ENCODE results near the gene ARID3B. TPM values are rescaled to one million over a fixed set of nuclear protein-coding genes. Genes with fewer than 3 reads are reported as not detected.

The ARID3B gene
- polyA plus RNA-seq, 2 of the 4 experiments (the other 2 are of a cell fraction) = 2.3 TPM

- Histone ChIP-seq H3K9me3 (no peaks in the 10 kb centered on the region), H3K4me2 (no peak overlapping the region), H3K4me1 (no peaks in the 10 kb centered on the region), H3K4me3 (no peak overlapping the region), H3K27ac (no peak overlapping the region)
- TF ChIP-seq JUNB (IDR thresholded peaks at IDR 0.05) (no peak), KDM5A (IDR thresholded peaks at IDR 0.05) (no peak), BCL3 (IDR thresholded peaks at IDR 0.05) (no peak), BHLHE40 (IDR thresholded peaks at IDR 0.05; ENCODE audit: low read depth, low read length) (no peak), KDM1A (IDR thresholded peaks at IDR 0.05; ENCODE audit: low read depth) (no peak), NR3C1 (IDR thresholded peaks at IDR 0.05) (no peak)
- WGBS (ENCODE audit: missing lambda C conversion rate) = 89% methylated on average over 10 of the region's 10 CpGs
- POLR2A ChIA-PET = no interaction called here
- CTCF ChIA-PET = interaction anchor here (0.6 to 23.2 kb wide), 5 partner anchors 6 to 235 kb away, joined by 3 to 701 read pairs (median 218); partner anchors contain the start of gene CLK3
- no peak for ATAC-seq
- DNase-seq (ENCODE audit: low read depth in 1 of 2, low spot score in 1 of 2) = no peak
- FAIRE-seq = no peak
Measured at GRCh38 chr15:74626752-74627692, 86.0 kb downstream of the ARID3B start.

- CTCF ChIA-PET = interaction anchor here (12.7 to 23.2 kb wide), 2 partner anchors 7 to 138 kb away, joined by 218 to 701 read pairs; partner anchors contain the start of gene CLK3
- Histone ChIP-seq H3K4me2 (no peak overlapping the region), H3K9me3 (no peaks in the 10 kb centered on the region), H3K4me1 (no peaks in the 10 kb centered on the region), H3K4me3 (no peak overlapping the region), H3K27ac (no peak overlapping the region)
- DNase-seq (ENCODE audit: low read depth in 1 of 2, low spot score in 1 of 2) = no peak
- 100% methylated on average over 2 of the region's 5 CpGs for WGBS (ENCODE audit: missing lambda C conversion rate)
- no peak for ATAC-seq
- POLR2A ChIA-PET = no interaction called here
- TF ChIP-seq CBX8 (IDR thresholded peaks at IDR 0.05) (no peak), ELK1 (IDR thresholded peaks at IDR 0.05; ENCODE audit: low read depth, low read length) (no peak), FOSL2 (IDR thresholded peaks at IDR 0.05) (no peak), FOSL2 (CRISPR knock-in tag; IDR thresholded peaks at IDR 0.05) (no peak), GATA3 (IDR thresholded peaks at IDR 0.05; ENCODE audit: borderline replicate concordance) (no peak), HOXB13 (CRISPR knock-in tag; IDR thresholded peaks at IDR 0.05; ENCODE audit: low read depth) (no peak), KDM1A (IDR thresholded peaks at IDR 0.05; ENCODE audit: low read depth) (no peak), CEBPB (IDR thresholded peaks at IDR 0.05) (no peak), MAZ (IDR thresholded peaks at IDR 0.05; ENCODE audit: borderline replicate concordance, low read depth, low read length) (no peak), PHF8 (IDR thresholded peaks at IDR 0.05; ENCODE audit: borderline replicate concordance, low read depth) (no peak)
- FAIRE-seq = no peak
Measured at GRCh38 chr15:74627766-74628165, 86.7 kb downstream of the ARID3B start.

- Histone ChIP-seq H3K4me1 (no peaks in the 10 kb centered on the region), H3K4me3 (no peak overlapping the region), H3K4me2 (no peak overlapping the region), H3K27ac (no peak overlapping the region), H3K9me3 (no peaks in the 10 kb centered on the region)
- no peak for FAIRE-seq
- no peak for DNase-seq (ENCODE audit: low read depth in 1 of 2, low spot score in 1 of 2)
- ATAC-seq = no peak
- POLR2A ChIA-PET = no interaction called here
- CTCF ChIA-PET = interaction anchor here (0.8 to 23.2 kb wide), 4 partner anchors 8 to 151 kb away, joined by 3 to 701 read pairs (median 110); partner anchors contain the start of gene CLK3
- WGBS (ENCODE audit: missing lambda C conversion rate) = 73% methylated on average over 3 of the region's 3 CpGs
- TF ChIP-seq EHF (CRISPR knock-in tag; IDR thresholded peaks at IDR 0.05) (no peak), NFE2L2 (conservative IDR thresholded peaks at IDR 0.05; ENCODE audit: low read length) (no peak), FOSL2 (IDR thresholded peaks at IDR 0.05) (no peak), FOSL2 (CRISPR knock-in tag; IDR thresholded peaks at IDR 0.05) (no peak), HOXB13 (CRISPR knock-in tag; IDR thresholded peaks at IDR 0.05; ENCODE audit: low read depth) (no peak), REST (IDR thresholded peaks at IDR 0.05) (no peak), HOXB5 (CRISPR knock-in tag; IDR thresholded peaks at IDR 0.05) (no peak), GATA3 (IDR thresholded peaks at IDR 0.05; ENCODE audit: borderline replicate concordance) (no peak), ATOH8 (CRISPR knock-in tag; IDR thresholded peaks at IDR 0.05; ENCODE audit: low read depth) (no peak), HOXA7 (CRISPR knock-in tag; IDR thresholded peaks at IDR 0.05) (no peak), CTCF (IDR thresholded peaks at IDR 0.05) (no peak), ZFP36 (IDR thresholded peaks at IDR 0.05; ENCODE audit: borderline replicate concordance, partially characterized antibody) (no peak), CBX2 (IDR thresholded peaks at IDR 0.05; ENCODE audit: borderline replicate concordance, low read depth) (no peak)
Measured at GRCh38 chr15:74628199-74628598, 87.2 kb downstream of the ARID3B start.

All from A549 (cell line).